Left lung (tissue), 10 donors: Measurements from ENCODE around the gene CPAMD8. TPM values are rescaled to one million over a fixed set of nuclear protein-coding genes. Genes with fewer than 3 reads are reported as not detected.

ENCODE experiments used
- ATAC-seq: fragments of 200-7000 bp; cut with Tn5 transposase; one replicate; pipeline ENCODE4 v1.9.1; 2020; ENCODE audit warnings: moderate library complexity
- DNase-seq, 4 donors: peaks; one replicate each; pipeline ENCODE4 v3.0.0-alpha.2; 2013 to 2020
- H3K27ac ChIP-seq, 2 donors: fragments of 200-600 bp; sonication (generic) in 1 of 2; one replicate each; pipeline versions ENCODE4 v1.5.0 to v1.8.0; 2020 to 2021
- H3K27me3 ChIP-seq, 2 donors: fragments of 200-600 bp; sonication (generic) in 1 of 2; one replicate each; pipeline versions ENCODE4 v1.5.0 to v1.8.0; 2020 to 2021
- H3K36me3 ChIP-seq, 2 donors: fragments of 200-600 bp; sonication (generic) in 1 of 2; one replicate each; pipeline versions ENCODE4 v1.5.0 to v1.8.0; 2020 to 2021
- H3K4me1 ChIP-seq, 2 donors: fragments of 200-600 bp; one replicate each; pipeline ENCODE4 v1.8.0; 2021
- H3K4me3 ChIP-seq, 2 donors: fragments of 200-600 bp; sonication (generic) in 1 of 2; one replicate each; pipeline versions ENCODE4 v1.5.0 to v1.8.0; 2020 to 2021; ENCODE audit warnings: mild to moderate bottlenecking in 1 of 2
- H3K9me3 ChIP-seq, 2 donors: fragments of 200-600 bp; sonication (generic) in 1 of 2; one replicate each; pipeline versions ENCODE4 v1.5.0 to v1.8.0; 2020 to 2021
- intact Hi-C, 2 donors: fragments of 100-400 bp; cut with DNase I; formaldehyde crosslinking; loops; one replicate each; pipeline versions ENCODE4 v1.11.2 to v1.14.2; 2022
- polyA plus RNA-seq, 6 donors: library from polyadenylated mRNA; unstranded; fragments of 120-200 nt; gene quantifications; one replicate each; pipeline ENCODE4 v1.2.1, GENCODE V29; 2013; ENCODE audit not compliant: insufficient read length in 6 of 6
- total RNA-seq, 2 donors: library from RNA; stranded (reverse); fragmentation: NEBNext Ultra II Directional; extraction: Animal tissue kit (Norgen Biotek cat#: 25700); gene quantifications; one replicate each; pipeline ENCODE4 v1.2.1, GENCODE V29; 2021
- TF ChIP-seq, protein P1 (sequence below), 2 donors: fragments of 200-600 bp; sonication (generic) in 1 of 2; IDR thresholded peaks; one replicate each; pipeline versions ENCODE4 v1.5.0 to v1.8.0; 2021; ENCODE audit warnings: antibody characterized with exemption in 2 of 2
- donor health status: DM: no; HTN: yes; CAD: no.
- donor health status: DM: no; HTN: no; CAD: no.

The CPAMD8 gene
- total and polyA plus RNA-seq, 8 donors = 13.1 to 79.9 (median 64.8) TPM

DNA sequence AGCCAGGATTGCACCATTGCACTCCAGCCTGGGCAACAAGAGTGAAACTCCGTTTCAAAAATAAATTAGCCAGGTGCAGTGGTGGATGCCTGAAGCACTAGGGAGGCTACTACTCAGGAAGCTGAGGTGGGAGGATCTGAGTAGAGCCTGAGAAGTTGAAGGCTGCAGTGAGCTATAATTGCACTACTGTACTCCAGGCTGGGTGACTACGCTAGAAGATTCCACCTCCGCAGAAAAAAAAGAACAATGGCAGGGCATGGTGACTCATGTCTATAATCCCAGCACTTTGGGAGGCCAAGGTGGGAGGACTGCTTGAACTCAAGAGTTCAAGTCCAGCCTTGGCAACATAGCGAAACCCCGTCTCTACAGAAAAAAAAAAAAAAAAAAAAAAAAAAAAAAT lies 28.1 kb upstream of the CPAMD8 start:
- peaks cover 0 to 15% of the 10 kb centered on the region in 2 donors for H3K9me3 ChIP-seq
- TF ChIP-seq, protein P1, sequence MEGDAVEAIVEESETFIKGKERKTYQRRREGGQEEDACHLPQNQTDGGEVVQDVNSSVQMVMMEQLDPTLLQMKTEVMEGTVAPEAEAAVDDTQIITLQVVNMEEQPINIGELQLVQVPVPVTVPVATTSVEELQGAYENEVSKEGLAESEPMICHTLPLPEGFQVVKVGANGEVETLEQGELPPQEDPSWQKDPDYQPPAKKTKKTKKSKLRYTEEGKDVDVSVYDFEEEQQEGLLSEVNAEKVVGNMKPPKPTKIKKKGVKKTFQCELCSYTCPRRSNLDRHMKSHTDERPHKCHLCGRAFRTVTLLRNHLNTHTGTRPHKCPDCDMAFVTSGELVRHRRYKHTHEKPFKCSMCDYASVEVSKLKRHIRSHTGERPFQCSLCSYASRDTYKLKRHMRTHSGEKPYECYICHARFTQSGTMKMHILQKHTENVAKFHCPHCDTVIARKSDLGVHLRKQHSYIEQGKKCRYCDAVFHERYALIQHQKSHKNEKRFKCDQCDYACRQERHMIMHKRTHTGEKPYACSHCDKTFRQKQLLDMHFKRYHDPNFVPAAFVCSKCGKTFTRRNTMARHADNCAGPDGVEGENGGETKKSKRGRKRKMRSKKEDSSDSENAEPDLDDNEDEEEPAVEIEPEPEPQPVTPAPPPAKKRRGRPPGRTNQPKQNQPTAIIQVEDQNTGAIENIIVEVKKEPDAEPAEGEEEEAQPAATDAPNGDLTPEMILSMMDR (IDR thresholded peaks at IDR 0.05) = no peak
- peaks cover 0 to 93% of the 10 kb centered on the region in 2 donors for H3K36me3 ChIP-seq
- no peak overlapping the region for H3K4me3 ChIP-seq
- ATAC-seq (no peak), DNase-seq (no peak)
- no peak overlapping the region for H3K27ac ChIP-seq
- intact Hi-C loops = loop anchor here in 1 of 2 donors (5.0 kb wide), 1 partner anchor 282 kb away; no protein-coding TSS in a partner anchor
- H3K27me3 ChIP-seq = no peaks in the 10 kb centered on the region
- no peaks in the 10 kb centered on the region for H3K4me1 ChIP-seq

DNA sequence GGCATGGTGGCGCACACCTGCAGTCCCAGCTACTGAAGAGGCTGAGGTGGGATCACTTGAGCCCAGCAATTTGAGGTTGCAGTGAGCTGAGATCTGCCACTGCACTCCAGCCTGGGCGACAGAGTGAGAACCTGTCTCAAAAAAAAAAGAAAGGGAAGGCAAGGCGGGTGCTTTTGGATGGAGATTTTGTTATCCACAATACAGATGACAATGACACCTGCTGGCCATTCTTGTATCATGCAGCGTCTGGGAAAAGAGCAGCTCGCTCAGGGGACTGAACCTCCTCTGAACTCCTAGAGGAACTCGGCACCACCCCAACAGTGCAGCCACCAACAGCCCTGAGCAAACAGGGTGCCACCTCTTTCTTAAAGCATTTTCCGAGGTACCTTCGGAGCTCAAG lies 25.8 kb upstream of the CPAMD8 start:
- peak in 2 of 4 donors; percentile 11 to 41 for DNase-seq
- no peak overlapping the region for H3K27ac ChIP-seq
- H3K4me3 ChIP-seq = no peak overlapping the region
- TF ChIP-seq, protein P1 (IDR thresholded peaks at IDR 0.05) = peak; percentile 48 to 65
- no peaks in the 10 kb centered on the region for H3K27me3 ChIP-seq
- peak; percentile 78 for ATAC-seq
- H3K9me3 ChIP-seq = no peaks in the 10 kb centered on the region
- H3K4me1 ChIP-seq = no peaks in the 10 kb centered on the region
- H3K36me3 ChIP-seq = peaks cover 0 to 83% of the 10 kb centered on the region in 2 donors
- intact Hi-C loops = loop anchor here in 1 of 2 donors (5.0 kb wide), 1 partner anchor 280 kb away; no protein-coding TSS in a partner anchor

DNA sequence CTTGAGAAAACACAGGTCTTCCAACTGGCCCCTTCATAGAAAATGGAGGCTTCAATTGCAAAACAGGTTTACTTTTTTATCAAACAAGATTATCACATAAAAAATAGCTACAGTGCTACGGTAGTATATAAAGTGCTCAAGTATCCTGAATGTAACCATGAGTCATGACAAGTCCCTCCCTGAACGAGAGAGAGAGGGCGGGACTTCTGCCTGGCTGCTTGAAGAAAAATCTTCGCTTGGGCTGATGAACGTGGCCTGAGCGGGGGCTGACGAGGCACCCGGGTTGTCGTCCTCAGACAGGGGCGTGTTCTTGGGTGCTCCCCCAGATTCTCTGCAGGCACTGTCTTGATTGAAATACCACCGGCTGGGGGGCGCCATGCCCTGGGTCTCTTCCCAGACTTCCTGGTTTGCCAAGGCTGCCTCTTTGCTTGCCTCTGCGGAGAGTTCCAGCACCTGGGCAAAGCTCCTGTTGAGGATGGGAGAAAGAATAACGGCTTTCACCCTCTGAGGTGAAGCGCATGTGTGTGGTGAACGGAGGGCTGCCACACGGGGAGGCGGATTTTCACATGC lies 23.2 kb upstream of the CPAMD8 start:
- no peak overlapping the region for H3K4me3 ChIP-seq
- peaks cover 0 to 64% of the 10 kb centered on the region in 2 donors for H3K36me3 ChIP-seq
- DNase-seq (peak in 2 of 4 donors; percentile 47 to 69), ATAC-seq (peak; percentile 91)
- TF ChIP-seq, protein P1 (IDR thresholded peaks at IDR 0.05) = no peak
- H3K4me1 ChIP-seq = no peaks in the 10 kb centered on the region
- H3K9me3 ChIP-seq = no peaks in the 10 kb centered on the region
- no peak overlapping the region for H3K27ac ChIP-seq
- H3K27me3 ChIP-seq = no peaks in the 10 kb centered on the region
- intact Hi-C loops = loop anchor here in 1 of 2 donors (5.0 kb wide), 1 partner anchor 277 kb away; no protein-coding TSS in a partner anchor

DNA sequence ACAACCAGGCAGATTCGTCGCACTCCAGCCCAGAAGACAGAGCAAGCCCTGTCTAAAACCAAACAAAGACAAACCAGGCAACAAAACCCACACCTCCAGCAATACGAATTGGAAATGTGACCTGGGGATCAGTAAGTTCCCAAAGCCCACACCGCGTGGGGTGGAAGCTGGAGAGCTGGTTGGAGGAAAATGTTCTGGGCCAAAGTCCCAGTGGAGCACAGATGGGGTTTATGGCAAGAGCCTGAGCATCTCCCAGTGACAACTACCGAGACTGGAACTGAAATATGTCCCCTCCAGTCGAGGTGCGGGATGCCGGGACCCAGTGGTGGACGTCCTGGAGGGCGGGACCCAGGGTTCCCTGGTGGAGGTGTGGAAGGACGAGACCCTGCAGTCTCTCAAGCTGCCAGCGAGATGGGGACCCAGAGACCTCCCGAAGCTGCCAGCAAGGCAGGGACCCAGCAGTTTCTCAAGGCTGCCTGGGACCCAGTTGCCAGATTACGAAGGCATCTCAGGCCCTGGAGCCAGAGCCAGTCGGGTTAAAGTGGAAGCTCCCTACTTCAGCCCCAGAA lies 22.4 kb upstream of the CPAMD8 start:
- Histone ChIP-seq H3K4me1 (no peaks in the 10 kb centered on the region), H3K27ac (no peak overlapping the region), H3K9me3 (no peaks in the 10 kb centered on the region), H3K27me3 (no peaks in the 10 kb centered on the region), H3K36me3 (peaks cover 0 to 56% of the 10 kb centered on the region in 2 donors), H3K4me3 (no peak overlapping the region)
- DNase-seq (peak in 1 of 4 donors; percentile 54), ATAC-seq (no peak)
- TF ChIP-seq, protein P1 (IDR thresholded peaks at IDR 0.05) = no peak
- intact Hi-C loops = no loop called here

DNA sequence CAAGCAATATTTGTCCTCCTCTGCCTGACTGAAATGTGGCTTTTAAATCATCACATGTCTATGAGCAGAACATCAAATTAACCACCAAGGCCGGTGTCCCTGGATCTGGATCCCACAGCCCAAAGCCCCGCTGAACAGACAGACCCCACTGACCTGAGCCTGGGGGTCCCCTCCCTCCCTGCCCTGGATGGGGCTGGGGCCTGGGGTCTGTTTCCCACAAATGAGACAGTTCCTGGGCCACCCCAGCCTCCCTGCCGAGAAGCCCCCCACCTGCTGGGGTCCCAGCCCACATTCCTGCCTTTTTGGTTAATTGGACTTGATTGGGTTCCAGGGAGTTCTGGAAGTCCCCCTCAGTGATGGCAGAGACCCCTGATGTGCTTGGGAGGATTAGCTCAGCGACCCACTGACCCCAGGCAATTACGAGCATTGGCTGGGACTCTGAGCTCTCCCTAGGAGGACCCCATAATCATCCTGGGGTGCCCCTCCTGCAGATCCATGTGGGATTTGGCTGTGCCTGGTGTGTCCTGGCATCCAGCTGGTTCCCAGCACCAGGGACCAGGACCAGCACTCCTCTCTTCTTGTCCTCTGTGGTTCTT lies 19.4 kb upstream of the CPAMD8 start:
- Histone ChIP-seq H3K36me3 (peaks cover 0 to 26% of the 10 kb centered on the region in 2 donors), H3K27ac (no peak overlapping the region), H3K4me3 (no peak overlapping the region), H3K27me3 (no peaks in the 10 kb centered on the region), H3K4me1 (peaks cover 5 to 7% of the 10 kb centered on the region in 2 donors), H3K9me3 (no peaks in the 10 kb centered on the region)
- TF ChIP-seq, protein P1 (IDR thresholded peaks at IDR 0.05) = no peak
- intact Hi-C loops = no loop called here
- DNase-seq (peak in 1 of 4 donors; percentile 41), ATAC-seq (no peak)
